GM23338 (cell line): ENCODE data around the gene TMA16. TPM values are rescaled to one million over a fixed set of nuclear protein-coding genes. Genes with fewer than 3 reads are reported as not detected.
"Not testable (repeated sequence)": the region's sequence is repeated elsewhere in the genome, so short reads cannot be mapped to it uniquely, and the experiment has no call there.

Experiments used
- ATAC-seq: fragments of 200-7000 bp; cut with Tn5 transposase; 3 replicates; pipeline ENCODE4 v1.9.1; 2020
- DNase-seq: peaks from one replicate; pipeline ENCODE4 v3.0.0-alpha.2; 2015; ENCODE audit warnings: low spot score
- H2AFZ ChIP-seq: fragments of 200-600 bp; sonication (generic); 2 replicates; pipeline ENCODE4 v1.8.0; 2016; ENCODE audit warnings: antibody characterized with exemption, mild to moderate bottlenecking, moderate library complexity
- H3F3A ChIP-seq: fragments of 200-600 bp; sonication (generic); replicated peaks from 2 replicates; pipeline ENCODE4 v1.8.0; 2017; ENCODE audit warnings: antibody characterized with exemption, mixed run types, low read depth
- H3K27ac ChIP-seq: fragments of 200-600 bp; sonication (generic); 2 replicates; pipeline ENCODE4 v1.6.1; 2016; ENCODE audit warnings: low read depth
- H3K27me3 ChIP-seq: fragments of 200-600 bp; sonication (generic); 2 replicates; pipeline ENCODE4 v1.8.0; 2016; ENCODE audit warnings: mild to moderate bottlenecking, mixed run types, moderate library complexity; ENCODE audit not compliant: insufficient read depth
- H3K36me3 ChIP-seq: fragments of 200-600 bp; sonication (generic); 2 replicates; pipeline ENCODE4 v1.8.0; 2016; ENCODE audit warnings: mild to moderate bottlenecking; ENCODE audit not compliant: insufficient read depth
- H3K4me1 ChIP-seq: fragments of 200-600 bp; sonication (generic); 2 replicates; pipeline ENCODE4 v1.8.0; 2016; ENCODE audit warnings: mild to moderate bottlenecking, moderate library complexity; ENCODE audit not compliant: insufficient read depth
- H3K4me2 ChIP-seq: fragments of 200-600 bp; sonication (generic); 2 replicates; pipeline ENCODE4 v1.7.1; 2017; ENCODE audit warnings: mixed run types
- H3K4me3 ChIP-seq: fragments of 200-600 bp; sonication (generic); 2 replicates; pipeline ENCODE4 v1.6.1; 2016; ENCODE audit warnings: mixed run types
- H3K79me2 ChIP-seq: fragments of 200-600 bp; sonication (generic); replicated peaks from 2 replicates; pipeline ENCODE4 v1.8.0; 2017; ENCODE audit warnings: mild to moderate bottlenecking; ENCODE audit not compliant: insufficient read depth
- H3K9me2 ChIP-seq: fragments of 200-600 bp; sonication (generic); 2 replicates; pipeline ENCODE4 v1.8.0; 2017; ENCODE audit not compliant: insufficient read depth
- H4K20me1 ChIP-seq: fragments of 200-600 bp; sonication (generic); replicated peaks from 2 replicates; pipeline ENCODE4 v1.8.0; 2017; ENCODE audit warnings: mild to moderate bottlenecking; ENCODE audit not compliant: insufficient read depth
- H3K27ac Mint-ChIP-seq: 2 replicates; pipeline ENCODE4 v1.8.0; 2020; ENCODE audit warnings: inconsistent platforms, mild to moderate bottlenecking, moderate library complexity, mixed read lengths
- H3K27me3 Mint-ChIP-seq: 3 replicates; pipeline ENCODE4 v1.8.0; 2022; ENCODE audit warnings: low read depth, mild to moderate bottlenecking, moderate library complexity, mixed read lengths, inconsistent platforms; ENCODE audit not compliant: insufficient read depth, poor library complexity
- H3K36me3 Mint-ChIP-seq: 3 replicates; pipeline ENCODE4 v1.8.0; 2021; ENCODE audit warnings: low read depth, mild to moderate bottlenecking, inconsistent platforms, moderate library complexity, mixed read lengths
- H3K4me1 Mint-ChIP-seq: 3 replicates; pipeline ENCODE4 v1.8.0; 2020; ENCODE audit warnings: mild to moderate bottlenecking, inconsistent platforms, mixed read lengths
- H3K4me3 Mint-ChIP-seq: 3 replicates; pipeline ENCODE4 v1.8.0; 2021; ENCODE audit warnings: moderate library complexity, mild to moderate bottlenecking, inconsistent platforms, mixed read lengths
- H3K9me3 Mint-ChIP-seq: 3 replicates; pipeline ENCODE4 v1.8.0; 2020; ENCODE audit warnings: moderate library complexity, mild to moderate bottlenecking, inconsistent platforms, mixed read lengths
- CREB1 ChIP-seq: fragments of 250-450 bp; sonication (Bioruptor Pico); IDR thresholded peaks from 2 replicates; pipeline ENCODE4 v1.5.0; 2020; ENCODE audit warnings: low read depth, mild to moderate bottlenecking, moderate library complexity
- EZH2 ChIP-seq: fragments of 200-600 bp; sonication (generic); IDR thresholded peaks from one replicate; pipeline ENCODE4 v1.8.0; 2017; ENCODE audit warnings: antibody characterized with exemption, mild to moderate bottlenecking, low read depth; ENCODE audit not compliant: unreplicated experiment
- EZH2phosphoT487 ChIP-seq: fragments of 200-600 bp; sonication (generic); IDR thresholded peaks from one replicate; pipeline ENCODE4 v1.8.1; 2018; ENCODE audit warnings: antibody characterized with exemption; ENCODE audit not compliant: unreplicated experiment
- JUNB ChIP-seq: IDR thresholded peaks from one replicate; pipeline ENCODE4 v1.6.1; 2016; ENCODE audit warnings: antibody characterized with exemption; ENCODE audit not compliant: unreplicated experiment
- NANOG ChIP-seq: IDR thresholded peaks from 2 replicates; pipeline ENCODE4 v1.6.1; 2016; ENCODE audit warnings: antibody characterized with exemption, borderline replicate concordance
- POLR2AphosphoS5 ChIP-seq: IDR thresholded peaks from 2 replicates; pipeline ENCODE4 v1.6.1; 2016; ENCODE audit warnings: antibody characterized with exemption, low read depth
- REST ChIP-seq: IDR thresholded peaks from one replicate; pipeline ENCODE4 v1.6.1; 2018; ENCODE audit warnings: antibody characterized with exemption; ENCODE audit not compliant: unreplicated experiment
- STAT1 ChIP-seq: IDR thresholded peaks from one replicate; pipeline ENCODE4 v1.6.1; 2016; ENCODE audit warnings: antibody characterized with exemption; ENCODE audit not compliant: unreplicated experiment
- polyA plus RNA-seq: library from polyadenylated mRNA; unstranded; fragments of >200 nt; fragmentation: Nextera tagmentation; extraction: Ambion mirVana; gene quantifications from 2 replicates; pipeline ENCODE4 v1.2.1, GENCODE V29; 2016
- total RNA-seq: library from RNA; depleted of rRNA; stranded (reverse); fragments of >200 nt; shearing (Covaris generic); gene quantifications from 2 replicates; pipeline ENCODE4 v1.2.3, GENCODE V29; 2014
- TF ChIP-seq, protein P1 (sequence below): fragments of 250-450 bp; sonication (Bioruptor Pico); IDR thresholded peaks from 2 replicates; pipeline ENCODE4 v1.5.0; 2020; ENCODE audit warnings: mild to moderate bottlenecking, moderate library complexity
- TF ChIP-seq, protein P2 (sequence below), 2 experiments: fragments of 200-600 bp in 1 of 2; sonication (generic) in 1 of 2; conservative IDR thresholded peaks; 2 replicates each; pipeline versions ENCODE4 v1.5.1 to v1.6.1; 2016 to 2017; ENCODE audit warnings: antibody characterized with exemption in 2 of 2, low read depth in 2 of 2, mild to moderate bottlenecking in 2 of 2, moderate library complexity in 1 of 2
- TF ChIP-seq, protein P3 (sequence below): IDR thresholded peaks from 2 replicates; pipeline ENCODE4 v1.6.1; 2016; ENCODE audit warnings: antibody characterized with exemption

The TMA16 gene
- total and polyA plus RNA-seq, 2 experiments from 2014 or later: 46.4 to 96.1 TPM

DNA sequence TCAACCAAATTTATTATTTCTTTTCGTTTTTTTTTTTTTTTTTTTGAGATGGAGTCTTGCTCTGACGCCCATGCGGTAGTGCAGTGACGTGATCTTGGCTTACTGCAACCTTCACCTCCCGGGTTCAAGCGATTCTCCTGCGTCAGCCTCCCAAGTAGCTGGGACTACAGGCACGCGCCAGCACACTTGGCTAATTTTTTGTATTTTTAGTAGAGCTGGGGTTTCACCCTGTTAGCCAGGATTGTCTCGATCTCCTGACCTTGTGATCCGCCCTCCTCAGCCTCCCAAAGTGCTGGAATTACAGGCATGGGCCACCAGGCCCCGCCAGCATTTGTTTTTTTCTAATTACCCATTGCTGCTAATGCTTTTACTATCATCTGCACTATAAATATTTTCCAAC, 47.5 kb upstream of the TMA16 start:
- H2AFZ ChIP-seq, H3K27ac ChIP-seq, H3K4me1 Mint-ChIP-seq, H3K4me2 ChIP-seq, H3K27me3 Mint-ChIP-seq, H3K79me2 ChIP-seq, H3K4me1 ChIP-seq, H3K9me2 ChIP-seq, H3K36me3 ChIP-seq, H3K4me3 ChIP-seq, H4K20me1 ChIP-seq, H3K4me3 Mint-ChIP-seq, H3K9me3 Mint-ChIP-seq, H3K27me3 ChIP-seq, H3F3A ChIP-seq, H3K36me3 Mint-ChIP-seq, DNase-seq, ATAC-seq, H3K27ac Mint-ChIP-seq: not testable (repeated sequence)

GRCh38 chr4:163447481-163447880, 47.0 kb upstream of the TMA16 start:
- Mint-ChIP-seq H3K27me3 (no peaks in the 10 kb centered on the region), H3K4me1 (no peaks in the 10 kb centered on the region), H3K27ac (no peak overlapping the region), H3K36me3 (no peaks in the 10 kb centered on the region), H3K4me3 (no peak overlapping the region), H3K9me3 (no peaks in the 10 kb centered on the region)
- H4K20me1 ChIP-seq: no peaks in the 10 kb centered on the region
- H3K4me1 ChIP-seq: no peaks in the 10 kb centered on the region
- ATAC-seq (no peak), DNase-seq (no peak)
- no peak overlapping the region for H2AFZ ChIP-seq
- H3K27ac ChIP-seq: no peak overlapping the region
- H3F3A ChIP-seq: no peaks in the 10 kb centered on the region
- no peaks in the 10 kb centered on the region for H3K36me3 ChIP-seq
- H3K4me3 ChIP-seq: no peak overlapping the region
- no peak overlapping the region for H3K4me2 ChIP-seq
- no peaks in the 10 kb centered on the region for H3K79me2 ChIP-seq
- no peaks in the 10 kb centered on the region for H3K9me2 ChIP-seq
- H3K27me3 ChIP-seq: no peaks in the 10 kb centered on the region
- TF ChIP-seq, protein P1, sequence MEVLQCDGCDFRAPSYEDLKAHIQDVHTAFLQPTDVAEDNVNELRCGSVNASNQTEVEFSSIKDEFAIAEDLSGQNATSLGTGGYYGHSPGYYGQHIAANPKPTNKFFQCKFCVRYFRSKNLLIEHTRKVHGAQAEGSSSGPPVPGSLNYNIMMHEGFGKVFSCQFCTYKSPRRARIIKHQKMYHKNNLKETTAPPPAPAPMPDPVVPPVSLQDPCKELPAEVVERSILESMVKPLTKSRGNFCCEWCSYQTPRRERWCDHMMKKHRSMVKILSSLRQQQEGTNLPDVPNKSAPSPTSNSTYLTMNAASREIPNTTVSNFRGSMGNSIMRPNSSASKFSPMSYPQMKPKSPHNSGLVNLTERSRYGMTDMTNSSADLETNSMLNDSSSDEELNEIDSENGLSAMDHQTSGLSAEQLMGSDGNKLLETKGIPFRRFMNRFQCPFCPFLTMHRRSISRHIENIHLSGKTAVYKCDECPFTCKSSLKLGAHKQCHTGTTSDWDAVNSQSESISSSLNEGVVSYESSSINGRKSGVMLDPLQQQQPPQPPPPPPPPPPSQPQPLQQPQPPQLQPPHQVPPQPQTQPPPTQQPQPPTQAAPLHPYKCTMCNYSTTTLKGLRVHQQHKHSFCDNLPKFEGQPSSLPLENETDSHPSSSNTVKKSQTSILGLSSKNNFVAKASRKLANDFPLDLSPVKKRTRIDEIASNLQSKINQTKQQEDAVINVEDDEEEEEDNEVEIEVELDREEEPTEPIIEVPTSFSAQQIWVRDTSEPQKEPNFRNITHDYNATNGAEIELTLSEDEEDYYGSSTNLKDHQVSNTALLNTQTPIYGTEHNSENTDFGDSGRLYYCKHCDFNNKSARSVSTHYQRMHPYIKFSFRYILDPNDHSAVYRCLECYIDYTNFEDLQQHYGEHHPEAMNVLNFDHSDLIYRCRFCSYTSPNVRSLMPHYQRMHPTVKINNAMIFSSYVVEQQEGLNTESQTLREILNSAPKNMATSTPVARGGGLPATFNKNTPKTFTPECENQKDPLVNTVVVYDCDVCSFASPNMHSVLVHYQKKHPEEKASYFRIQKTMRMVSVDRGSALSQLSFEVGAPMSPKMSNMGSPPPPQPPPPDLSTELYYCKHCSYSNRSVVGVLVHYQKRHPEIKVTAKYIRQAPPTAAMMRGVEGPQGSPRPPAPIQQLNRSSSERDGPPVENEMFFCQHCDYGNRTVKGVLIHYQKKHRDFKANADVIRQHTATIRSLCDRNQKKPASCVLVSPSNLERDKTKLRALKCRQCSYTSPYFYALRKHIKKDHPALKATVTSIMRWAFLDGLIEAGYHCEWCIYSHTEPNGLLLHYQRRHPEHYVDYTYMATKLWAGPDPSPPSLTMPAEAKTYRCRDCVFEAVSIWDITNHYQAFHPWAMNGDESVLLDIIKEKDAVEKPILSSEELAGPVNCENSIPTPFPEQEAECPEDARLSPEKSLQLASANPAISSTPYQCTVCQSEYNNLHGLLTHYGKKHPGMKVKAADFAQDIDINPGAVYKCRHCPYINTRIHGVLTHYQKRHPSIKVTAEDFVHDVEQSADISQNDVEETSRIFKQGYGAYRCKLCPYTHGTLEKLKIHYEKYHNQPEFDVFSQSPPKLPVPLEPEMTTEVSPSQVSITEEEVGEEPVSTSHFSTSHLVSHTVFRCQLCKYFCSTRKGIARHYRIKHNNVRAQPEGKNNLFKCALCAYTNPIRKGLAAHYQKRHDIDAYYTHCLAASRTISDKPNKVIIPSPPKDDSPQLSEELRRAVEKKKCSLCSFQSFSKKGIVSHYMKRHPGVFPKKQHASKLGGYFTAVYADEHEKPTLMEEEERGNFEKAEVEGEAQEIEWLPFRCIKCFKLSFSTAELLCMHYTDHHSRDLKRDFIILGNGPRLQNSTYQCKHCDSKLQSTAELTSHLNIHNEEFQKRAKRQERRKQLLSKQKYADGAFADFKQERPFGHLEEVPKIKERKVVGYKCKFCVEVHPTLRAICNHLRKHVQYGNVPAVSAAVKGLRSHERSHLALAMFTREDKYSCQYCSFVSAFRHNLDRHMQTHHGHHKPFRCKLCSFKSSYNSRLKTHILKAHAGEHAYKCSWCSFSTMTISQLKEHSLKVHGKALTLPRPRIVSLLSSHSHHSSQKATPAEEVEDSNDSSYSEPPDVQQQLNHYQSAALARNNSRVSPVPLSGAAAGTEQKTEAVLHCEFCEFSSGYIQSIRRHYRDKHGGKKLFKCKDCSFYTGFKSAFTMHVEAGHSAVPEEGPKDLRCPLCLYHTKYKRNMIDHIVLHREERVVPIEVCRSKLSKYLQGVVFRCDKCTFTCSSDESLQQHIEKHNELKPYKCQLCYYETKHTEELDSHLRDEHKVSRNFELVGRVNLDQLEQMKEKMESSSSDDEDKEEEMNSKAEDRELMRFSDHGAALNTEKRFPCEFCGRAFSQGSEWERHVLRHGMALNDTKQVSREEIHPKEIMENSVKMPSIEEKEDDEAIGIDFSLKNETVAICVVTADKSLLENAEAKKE (CRISPR knock-in tag): no peak
- no peak for TF ChIP-seq CREB1
- TF ChIP-seq, protein P2, sequence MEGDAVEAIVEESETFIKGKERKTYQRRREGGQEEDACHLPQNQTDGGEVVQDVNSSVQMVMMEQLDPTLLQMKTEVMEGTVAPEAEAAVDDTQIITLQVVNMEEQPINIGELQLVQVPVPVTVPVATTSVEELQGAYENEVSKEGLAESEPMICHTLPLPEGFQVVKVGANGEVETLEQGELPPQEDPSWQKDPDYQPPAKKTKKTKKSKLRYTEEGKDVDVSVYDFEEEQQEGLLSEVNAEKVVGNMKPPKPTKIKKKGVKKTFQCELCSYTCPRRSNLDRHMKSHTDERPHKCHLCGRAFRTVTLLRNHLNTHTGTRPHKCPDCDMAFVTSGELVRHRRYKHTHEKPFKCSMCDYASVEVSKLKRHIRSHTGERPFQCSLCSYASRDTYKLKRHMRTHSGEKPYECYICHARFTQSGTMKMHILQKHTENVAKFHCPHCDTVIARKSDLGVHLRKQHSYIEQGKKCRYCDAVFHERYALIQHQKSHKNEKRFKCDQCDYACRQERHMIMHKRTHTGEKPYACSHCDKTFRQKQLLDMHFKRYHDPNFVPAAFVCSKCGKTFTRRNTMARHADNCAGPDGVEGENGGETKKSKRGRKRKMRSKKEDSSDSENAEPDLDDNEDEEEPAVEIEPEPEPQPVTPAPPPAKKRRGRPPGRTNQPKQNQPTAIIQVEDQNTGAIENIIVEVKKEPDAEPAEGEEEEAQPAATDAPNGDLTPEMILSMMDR (conservative IDR thresholded peaks at IDR 0.05; ENCODE audit: low read depth in 2 of 2): no peak
- no peak for TF ChIP-seq JUNB
- TF ChIP-seq, protein P3, sequence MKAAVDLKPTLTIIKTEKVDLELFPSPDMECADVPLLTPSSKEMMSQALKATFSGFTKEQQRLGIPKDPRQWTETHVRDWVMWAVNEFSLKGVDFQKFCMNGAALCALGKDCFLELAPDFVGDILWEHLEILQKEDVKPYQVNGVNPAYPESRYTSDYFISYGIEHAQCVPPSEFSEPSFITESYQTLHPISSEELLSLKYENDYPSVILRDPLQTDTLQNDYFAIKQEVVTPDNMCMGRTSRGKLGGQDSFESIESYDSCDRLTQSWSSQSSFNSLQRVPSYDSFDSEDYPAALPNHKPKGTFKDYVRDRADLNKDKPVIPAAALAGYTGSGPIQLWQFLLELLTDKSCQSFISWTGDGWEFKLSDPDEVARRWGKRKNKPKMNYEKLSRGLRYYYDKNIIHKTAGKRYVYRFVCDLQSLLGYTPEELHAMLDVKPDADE: no peak
- TF ChIP-seq STAT1: no peak
- no peak for TF ChIP-seq NANOG
- TF ChIP-seq POLR2AphosphoS5: no peak
- no peak for TF ChIP-seq REST
- no peak for TF ChIP-seq EZH2
- TF ChIP-seq EZH2phosphoT487: no peak
